Middle frontal gyrus (tissue), 1 donor: ENCODE data around the gene THOP1.

ENCODE experiments used
- DNase-seq: peaks from one replicate; pipeline ENCODE4 v3.0.0-alpha.2; 2015; ENCODE audit warnings: low spot score; ENCODE audit errors: extremely low spot score

THOP1 gene

GRCh38 chr19:2802826-2803225 is 17.5 kb downstream of the THOP1 start:
- DNase-seq, result no peak

GRCh38 chr19:2803486-2804155 is 18.3 kb downstream of the THOP1 start:
- no peak for DNase-seq

GRCh38 chr19:2804156-2805004 is 19.1 kb downstream of the THOP1 start:
- DNase-seq, result no peak

- DNase-seq, result no peak
These were observed 20.1 kb downstream of the THOP1 start for GRCh38 chr19:2805261-2805900.

GRCh38 chr19:2805991-2806649 is 20.8 kb downstream of the THOP1 start:
- no peak for DNase-seq

GRCh38 chr19:2806736-2807378 is 21.6 kb downstream of the THOP1 start:
- DNase-seq, result no peak

- DNase-seq, result no peak
These were observed 22.3 kb downstream of the THOP1 start for GRCh38 chr19:2807379-2808128.

GRCh38 chr19:2808129-2808941 is 23.0 kb downstream of the THOP1 start:
- DNase-seq, result no peak

GRCh38 chr19:2809387-2810140 is 24.3 kb downstream of the THOP1 start:
- DNase-seq, result no peak

- DNase-seq, result no peak
These were observed 25.1 kb downstream of the THOP1 start for GRCh38 chr19:2810141-2811091.

- DNase-seq, result no peak
These were observed 26.0 kb downstream of the THOP1 start for GRCh38 chr19:2811221-2811722.

GRCh38 chr19:2811735-2812413 is 26.6 kb downstream of the THOP1 start:
- DNase-seq, result no peak

- DNase-seq, result no peak
These were observed 27.3 kb downstream of the THOP1 start for GRCh38 chr19:2812414-2813234.

- DNase-seq, result no peak
These were observed 28.2 kb downstream of the THOP1 start for GRCh38 chr19:2813235-2814160.

GRCh38 chr19:2814426-2814825 is 29.1 kb downstream of the THOP1 start:
- no peak for DNase-seq
